Stimulated activated CD8-positive, alpha-beta memory T cell treated with anti-CD3 and anti-CD28 coated beads, Interleukin-7, amount 100 ng/mL, for 4 hours (primary cell): Measurements from ENCODE around the gene PHGDH.
"Not testable (repeated sequence)": the region's sequence is repeated elsewhere in the genome, so short reads cannot be mapped to it uniquely, and the experiment has no call there.

Experiments
- DNase-seq, 2 donors: peaks; one replicate each; pipeline ENCODE4 v3.0.0-alpha.2; 2020; ENCODE audit warnings: low read depth in 2 of 2

The PHGDH gene

DNA sequence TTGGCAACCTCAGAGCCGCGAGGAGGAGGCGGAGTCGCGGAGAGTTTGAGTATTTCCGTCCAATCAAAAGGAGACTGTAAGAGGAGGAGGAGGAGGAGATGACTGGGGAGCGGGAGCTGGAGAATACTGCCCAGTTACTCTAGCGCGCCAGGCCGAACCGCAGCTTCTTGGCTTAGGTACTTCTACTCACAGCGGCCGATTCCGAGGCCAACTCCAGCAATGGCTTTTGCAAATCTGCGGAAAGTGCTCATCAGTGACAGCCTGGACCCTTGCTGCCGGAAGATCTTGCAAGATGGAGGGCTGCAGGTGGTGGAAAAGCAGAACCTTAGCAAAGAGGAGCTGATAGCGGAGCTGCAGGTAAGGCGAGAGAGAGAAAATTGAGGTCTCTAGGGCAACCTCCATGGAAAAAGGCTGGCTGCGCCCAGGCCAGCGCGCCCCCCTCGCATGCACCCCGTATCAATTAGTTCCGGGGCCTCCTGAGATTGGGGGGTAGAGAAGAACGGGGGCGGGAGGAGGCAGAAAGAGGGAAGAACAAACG lies at the start of gene PHGDH:
TSS of gene PHGDH (plus strand) at position 131 of the 538 bp plus-strand sequence. CDS start at position 220, 89 bp downstream.
- DNase-seq: peak in 1 of 2 donors; percentile 38

DNA sequence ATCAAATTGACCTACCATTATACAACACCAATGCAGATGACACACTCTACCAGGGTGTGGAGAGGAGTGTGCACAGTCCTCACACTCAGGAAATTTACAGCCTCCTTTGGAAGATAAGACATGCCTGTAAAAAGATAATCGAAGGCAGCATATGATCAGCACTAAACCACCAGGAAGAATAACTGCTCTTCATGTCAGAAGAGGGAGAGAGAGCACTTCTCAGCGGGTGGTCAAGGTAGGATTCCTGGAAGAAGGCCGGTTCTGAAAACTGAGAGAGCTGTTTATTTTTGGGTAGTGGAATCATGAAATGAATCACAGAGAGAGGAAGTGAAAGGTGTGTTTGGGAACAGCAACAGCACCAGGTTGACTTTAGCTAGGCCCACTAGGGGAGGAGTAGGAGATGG lies 49.7 kb upstream of the PHGDH start:
- DNase-seq: no peak

DNA sequence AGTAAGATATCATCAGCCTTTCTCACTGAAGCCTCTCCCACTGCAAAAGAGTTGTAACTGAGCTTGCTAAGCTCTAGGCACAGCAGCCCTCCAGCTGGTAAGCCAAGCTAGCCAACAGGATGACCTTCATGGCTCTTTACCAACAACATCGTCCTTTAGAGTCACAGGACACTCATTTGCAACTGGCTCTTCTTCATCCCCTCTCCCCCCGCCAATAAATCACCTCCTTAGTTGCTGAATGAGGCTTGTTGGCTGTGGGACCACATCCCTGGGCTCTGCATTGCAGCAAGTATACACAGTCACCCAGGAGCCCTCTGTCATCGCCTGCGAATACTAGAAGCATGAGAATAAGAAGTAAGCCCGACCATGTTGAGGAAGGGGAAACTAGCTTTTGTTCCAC lies 47.7 kb upstream of the PHGDH start:
- no peak for DNase-seq

DNA sequence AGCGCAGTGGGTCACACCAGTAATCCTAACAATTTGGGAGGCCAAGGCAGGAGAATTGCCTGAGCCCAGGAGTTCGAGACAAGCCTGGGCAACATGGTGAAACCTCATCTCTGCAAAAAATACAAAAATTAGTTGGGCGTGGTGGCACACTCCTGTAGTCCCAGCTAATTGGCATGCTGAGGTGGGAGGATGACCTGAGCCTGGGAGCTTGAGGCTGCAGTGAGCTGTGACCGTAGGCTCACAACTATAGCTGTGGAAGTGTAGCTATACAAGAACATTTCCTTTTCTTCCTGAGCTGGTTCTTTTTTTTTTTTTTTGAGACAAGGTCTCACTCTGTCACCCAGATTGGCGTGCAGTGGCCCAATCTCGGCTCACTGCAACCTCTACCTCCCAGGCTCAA lies 44.6 kb upstream of the PHGDH start:
- no peak for DNase-seq

DNA sequence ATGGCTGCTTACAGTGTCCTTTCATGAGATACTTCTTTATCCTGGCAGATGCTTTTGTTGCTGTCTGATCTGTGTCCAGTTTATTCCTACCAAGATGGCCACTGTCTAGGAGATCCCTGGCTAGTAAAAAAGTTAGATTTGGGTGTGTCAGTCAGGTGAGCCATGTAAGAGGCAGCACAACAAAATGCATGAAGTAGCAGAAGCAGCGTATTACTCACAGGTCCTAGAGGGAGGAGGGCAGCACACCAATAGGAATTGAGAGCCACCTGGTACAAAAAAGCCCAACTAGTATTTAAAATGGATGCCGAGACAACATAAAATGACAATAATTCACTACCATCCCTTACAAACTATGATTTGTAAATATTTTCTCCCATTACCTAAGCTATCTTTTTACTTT lies 40.8 kb upstream of the PHGDH start:
- no peak for DNase-seq

DNA sequence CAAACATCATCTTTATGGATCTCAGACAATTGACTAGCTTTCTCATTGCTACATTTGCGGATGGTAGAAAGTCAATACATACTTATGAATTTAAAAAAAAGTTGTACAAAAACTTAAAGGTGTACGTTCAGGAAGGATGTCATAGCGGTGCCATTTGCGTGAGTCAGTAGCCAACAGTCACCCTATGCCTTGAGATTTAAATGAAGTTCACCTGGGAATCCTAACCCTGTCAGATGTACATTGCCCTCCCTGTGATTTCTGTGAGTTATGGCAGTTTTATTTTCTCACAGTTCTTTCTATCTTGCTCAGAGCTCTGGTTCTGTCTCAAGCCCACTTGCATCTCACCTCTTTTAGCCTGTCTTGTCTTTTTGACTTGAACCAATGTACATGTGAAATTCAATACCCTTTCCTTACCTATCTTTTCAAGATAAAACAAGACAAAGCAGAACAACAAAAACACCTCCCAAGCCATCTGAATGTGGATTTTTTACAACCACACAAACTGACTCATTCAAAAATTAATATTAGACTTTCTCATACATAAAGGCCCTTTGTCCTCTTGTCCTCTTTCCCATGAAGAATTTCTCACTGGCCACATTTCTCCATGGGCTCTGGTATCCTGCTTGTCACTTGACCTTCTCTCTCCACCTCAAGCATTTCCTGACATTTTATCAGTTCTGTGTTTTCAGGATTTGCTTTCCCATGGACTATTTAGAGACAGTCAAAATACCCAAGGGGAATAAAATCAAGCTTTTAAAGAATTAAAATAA lies 38.4 kb upstream of the PHGDH start:
- no peak for DNase-seq

DNA sequence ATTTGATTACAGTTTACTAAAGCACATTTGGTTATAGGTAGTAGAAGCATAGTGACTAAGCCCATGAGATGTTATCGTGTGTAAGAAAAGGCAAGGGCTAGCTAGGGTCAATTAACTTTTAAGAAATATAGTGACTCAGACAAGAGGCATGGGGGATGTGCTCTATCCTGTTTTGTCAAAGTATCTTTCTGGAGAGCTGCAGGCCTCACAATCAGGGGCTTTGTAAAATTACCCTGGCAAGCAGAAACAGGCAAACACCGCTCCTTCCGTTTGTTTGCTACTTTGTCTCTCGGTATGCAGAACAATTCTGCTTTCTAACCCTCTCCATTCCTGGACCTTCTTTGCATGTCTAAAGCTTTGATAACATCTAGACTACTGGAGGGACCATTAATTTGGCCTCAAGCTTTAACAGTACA lies 37.6 kb upstream of the PHGDH start:
- no peak for DNase-seq

DNA sequence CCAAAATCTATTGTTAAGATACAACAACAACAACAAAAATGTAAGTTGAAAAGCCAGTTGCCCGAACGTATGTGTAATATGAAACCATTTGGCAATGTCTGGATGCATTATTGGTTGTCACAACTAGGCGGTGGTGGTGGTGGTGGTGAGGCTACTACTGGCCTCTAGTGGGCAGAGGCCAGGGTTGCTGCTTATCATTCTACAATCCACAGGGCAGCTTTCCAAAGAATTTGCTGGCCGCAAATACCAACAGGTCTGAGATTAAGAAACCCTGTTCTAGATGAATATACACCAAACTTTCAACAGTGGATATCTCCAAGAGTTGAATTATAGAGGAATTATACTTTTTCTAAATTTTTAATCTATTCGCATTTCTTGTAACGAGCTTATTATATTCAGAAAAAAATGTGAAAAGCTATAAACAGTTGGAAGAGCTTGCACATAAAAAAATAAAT lies 36.9 kb upstream of the PHGDH start:
- no peak for DNase-seq

DNA sequence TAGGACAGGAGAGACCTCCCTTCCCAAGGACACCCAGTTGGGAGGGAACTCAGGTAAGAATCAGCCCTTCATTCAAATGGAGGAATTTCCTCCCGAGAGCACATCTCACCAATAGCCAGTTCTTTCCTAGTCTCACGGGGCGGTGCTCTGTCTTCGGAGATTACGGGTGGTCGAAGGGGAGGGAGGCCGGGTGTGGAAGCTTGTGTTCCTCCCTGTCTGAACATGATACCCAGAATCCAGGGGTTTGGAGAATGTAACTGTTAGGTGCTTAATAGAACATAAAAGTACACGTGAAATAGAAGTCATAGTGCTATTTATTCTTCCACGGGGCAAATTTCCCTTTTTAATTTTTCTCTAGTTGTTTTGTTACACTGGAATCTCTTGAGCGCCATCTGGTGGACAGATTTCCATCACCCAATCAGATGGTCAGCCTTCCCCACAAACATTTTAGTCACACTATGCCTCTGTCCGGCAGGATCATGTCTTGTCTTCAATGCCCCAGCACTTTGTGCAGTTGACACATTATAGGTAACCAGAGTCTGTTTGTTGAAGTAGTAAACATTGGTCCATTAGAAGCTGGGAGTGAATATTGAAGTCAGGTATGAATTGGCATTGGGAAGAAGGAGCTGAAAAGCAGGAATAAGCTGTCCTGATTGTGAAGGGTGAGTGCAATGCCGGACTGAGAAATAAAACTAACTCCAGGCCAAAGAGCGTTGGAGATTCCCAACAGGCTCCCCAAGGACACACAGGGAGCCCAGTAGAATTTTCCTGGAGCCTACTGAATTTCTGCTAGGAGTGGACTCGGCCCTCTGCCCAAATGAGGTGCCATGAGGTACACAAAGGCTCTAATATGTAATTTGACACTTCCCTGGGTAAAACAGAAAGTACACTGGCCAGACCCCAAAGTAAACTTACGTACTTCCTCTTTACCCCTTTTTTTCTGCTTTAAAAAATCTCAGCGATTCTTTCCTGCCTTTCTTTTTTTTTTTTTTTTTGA lies 36.1 kb upstream of the PHGDH start:
- peak; percentile 9 to 35 for DNase-seq

DNA sequence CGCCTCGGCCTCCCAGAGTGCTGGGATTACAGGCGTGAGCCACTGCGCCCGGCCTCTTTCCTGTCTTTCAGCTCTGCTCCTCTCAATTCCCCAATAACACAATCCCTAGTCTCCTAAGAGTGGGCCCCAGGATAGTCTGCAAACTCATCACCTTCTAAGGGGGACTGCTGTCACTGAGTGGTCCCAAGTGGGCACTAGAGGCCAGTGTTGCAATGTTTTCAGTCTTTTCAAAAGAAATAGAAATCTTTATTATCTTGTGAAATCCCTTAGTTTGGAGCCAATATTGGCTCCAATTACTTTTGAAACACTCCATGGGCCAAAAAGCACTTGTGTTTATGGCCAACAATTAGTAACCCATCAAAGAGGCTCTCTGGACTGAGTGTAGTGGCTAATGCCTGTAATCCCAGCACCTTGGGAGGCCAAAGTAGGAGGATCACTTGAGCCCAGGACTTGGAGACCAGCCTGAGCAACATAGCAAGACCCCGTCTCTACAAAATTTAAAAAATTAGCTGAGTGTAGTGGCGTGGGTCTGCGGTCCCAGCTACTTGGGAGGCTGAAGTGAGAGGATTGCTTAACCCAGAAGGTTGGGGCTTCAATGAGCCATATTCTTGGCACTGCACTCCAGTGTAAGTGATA lies 35.0 kb upstream of the PHGDH start:
- DNase-seq: no peak

DNA sequence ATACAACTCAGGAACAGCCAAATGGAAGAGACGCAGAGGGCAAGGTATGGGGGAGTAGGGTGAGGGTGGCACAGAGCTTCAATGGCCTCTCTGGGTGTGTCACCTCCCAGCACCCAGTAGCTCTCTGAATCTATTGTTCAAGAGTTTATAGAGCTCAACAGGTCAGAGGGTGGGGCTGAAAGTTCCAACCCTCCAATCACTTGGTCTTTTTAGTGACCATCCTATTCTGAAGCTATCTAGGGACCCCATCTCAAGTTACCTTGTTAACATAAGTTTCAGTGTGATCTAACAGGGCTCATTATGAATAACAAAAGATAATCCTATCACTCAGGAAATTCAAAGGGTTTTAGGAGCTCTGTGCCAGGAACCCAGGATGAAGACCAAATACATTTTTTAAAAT lies 32.5 kb upstream of the PHGDH start:
- no peak for DNase-seq

DNA sequence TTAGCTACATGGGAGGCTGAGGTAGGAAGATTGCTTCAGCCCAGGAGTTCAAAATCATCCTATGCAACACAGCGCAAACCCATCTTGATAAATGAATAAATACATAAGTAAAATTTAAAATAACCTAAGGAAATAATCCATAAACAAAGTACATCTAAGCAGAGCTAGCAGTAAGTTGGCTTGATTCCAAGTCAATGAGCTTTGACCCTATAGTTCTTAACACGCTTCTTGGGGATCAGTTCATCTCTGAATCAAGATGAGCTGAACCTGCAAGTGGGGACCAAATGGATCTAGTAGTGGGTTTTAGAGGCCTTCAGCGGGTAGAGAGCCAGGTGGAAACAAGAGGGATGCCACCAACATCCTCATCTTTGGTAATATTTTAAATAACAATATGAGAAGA lies 31.5 kb upstream of the PHGDH start:
- no peak for DNase-seq

DNA sequence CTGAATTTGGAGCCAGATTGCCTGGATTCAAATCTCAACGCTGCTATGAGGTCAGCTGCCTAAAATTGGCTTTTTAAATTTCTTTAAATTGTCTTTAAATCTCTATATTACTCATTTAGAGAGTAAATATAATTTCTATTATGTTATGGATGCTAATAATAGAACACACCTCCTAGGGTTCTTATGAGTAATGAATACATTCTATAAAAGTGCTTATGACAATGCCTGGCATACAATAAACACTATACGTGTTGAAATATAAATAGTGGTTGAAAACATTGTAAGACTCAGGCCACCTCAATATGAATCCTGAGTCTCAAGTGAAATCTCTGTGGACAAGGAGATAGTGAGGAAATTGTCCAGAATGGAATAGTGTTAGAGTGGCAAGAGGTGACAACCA lies 31.0 kb upstream of the PHGDH start:
- DNase-seq: no peak

DNA sequence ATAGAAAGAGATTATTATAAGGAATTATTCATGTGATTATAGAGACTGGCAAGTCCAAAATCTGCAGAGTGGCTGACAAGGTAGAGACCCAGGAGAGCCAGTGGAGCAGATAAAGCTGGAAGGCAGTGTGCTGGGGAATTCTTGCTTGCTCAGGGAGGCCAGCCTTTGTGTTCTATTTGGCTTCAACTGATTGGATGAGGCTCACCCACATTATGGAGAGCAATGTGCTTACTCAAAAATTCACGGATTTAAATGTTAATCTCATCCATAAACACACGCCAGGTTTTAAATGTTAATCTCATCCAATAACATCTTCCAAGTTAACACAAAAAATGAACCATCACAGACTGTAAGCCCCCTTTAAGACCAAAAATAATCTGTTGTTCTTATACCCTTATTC lies 30.2 kb upstream of the PHGDH start:
- DNase-seq: no peak

DNA sequence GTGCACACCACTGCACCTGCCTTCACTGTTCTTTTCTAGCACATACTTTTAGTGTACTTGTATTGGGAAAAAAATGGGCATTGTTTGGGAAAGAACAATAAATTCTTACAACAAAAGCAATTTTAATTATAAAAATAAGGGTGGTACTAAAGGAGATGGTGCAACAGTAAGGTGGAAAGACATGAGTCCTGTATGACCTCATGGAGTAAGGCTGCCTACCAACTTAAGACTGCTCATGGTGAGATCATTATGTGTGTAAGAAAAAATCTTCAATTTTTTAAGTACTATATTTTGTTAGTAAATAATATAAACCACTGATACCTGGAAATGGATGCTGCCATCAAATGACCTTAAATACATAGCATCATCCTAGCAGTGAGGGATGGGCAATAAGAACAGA lies 29.6 kb upstream of the PHGDH start:
- no peak for DNase-seq

DNA sequence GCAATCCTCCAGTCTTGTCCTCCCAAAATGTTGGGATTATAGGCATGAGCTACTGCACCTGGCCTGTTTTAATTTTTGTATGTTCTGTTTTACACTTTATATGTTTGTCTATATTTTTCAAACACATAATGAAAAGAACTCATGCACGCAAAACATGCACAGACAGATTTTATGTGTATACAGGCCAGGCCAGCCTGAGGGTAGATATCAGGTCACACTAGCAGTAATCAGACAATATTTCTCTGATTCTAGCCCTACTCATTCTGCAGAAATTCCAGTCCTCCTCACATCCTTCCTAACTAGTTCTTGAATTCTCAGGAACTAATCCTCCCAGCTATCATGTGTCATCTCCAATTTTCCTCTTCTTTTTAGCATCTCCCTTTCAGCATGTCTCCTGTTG lies 27.8 kb upstream of the PHGDH start:
- DNase-seq: no peak

DNA sequence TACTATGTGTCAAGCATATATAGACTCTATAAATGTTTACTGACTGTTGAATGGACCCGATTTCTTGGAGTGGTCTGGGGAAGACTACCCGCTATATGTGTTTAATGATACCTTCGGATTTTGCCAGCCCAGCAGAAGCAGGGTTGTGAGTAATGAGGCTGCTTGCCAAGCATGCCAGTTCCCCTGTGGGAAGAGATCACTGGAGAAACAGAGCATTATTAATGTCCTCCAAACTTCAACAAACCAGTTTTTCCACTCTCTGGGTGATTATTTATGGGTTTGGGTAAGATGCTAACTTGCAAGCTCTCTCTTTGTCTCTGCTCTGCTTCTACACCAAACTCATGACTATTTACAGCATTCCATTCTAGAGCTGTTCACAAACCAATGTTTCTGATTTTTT lies 25.1 kb upstream of the PHGDH start:
- DNase-seq: no peak

DNA sequence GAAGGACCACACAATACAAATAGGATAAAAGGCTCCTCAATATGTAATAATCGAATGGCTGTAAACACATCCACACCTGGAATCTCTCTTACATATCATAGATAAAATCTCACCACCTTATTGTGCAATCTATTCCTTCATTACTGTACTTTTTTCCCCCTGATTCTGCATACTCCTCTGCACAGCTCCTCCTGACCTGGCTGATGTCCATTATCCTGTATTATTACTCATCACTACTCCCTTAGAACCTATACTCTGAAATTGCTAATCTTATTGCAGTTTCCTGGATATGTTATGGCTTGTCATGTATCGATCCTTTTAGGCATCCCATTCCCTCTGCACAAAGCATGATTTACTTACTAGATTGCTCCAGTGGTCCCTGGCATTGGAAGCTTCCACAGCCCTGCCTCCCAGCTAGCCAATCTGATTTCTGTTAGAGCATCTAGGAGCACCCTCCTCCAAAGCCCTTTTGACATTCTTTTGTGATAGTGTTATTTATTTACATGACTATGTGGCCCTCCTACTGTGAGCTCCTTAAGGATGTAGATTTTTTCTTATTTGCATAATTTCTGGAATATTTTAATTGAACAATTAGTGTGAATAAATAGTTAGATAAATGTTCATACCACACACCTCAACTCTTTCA lies 24.2 kb upstream of the PHGDH start:
- DNase-seq: no peak

DNA sequence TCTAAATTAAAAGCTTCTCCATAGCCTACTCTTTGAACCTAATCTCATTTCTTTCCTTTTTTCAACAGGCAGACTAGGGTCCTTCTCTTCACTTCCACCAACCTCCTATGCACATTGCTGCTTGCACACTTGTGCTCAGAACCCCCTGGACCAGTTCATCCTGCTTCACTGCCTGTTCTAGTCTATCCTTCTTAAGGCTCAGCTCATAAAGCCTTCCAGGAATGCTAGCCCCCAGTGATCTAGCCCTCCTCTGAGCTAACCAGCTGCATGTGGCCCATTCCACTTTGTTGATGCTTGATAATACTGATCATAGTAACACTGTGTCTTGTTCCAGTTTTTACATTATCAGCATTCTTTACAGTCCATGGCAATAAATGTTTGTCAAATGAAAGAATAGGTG lies 22.9 kb upstream of the PHGDH start:
- no peak for DNase-seq

DNA sequence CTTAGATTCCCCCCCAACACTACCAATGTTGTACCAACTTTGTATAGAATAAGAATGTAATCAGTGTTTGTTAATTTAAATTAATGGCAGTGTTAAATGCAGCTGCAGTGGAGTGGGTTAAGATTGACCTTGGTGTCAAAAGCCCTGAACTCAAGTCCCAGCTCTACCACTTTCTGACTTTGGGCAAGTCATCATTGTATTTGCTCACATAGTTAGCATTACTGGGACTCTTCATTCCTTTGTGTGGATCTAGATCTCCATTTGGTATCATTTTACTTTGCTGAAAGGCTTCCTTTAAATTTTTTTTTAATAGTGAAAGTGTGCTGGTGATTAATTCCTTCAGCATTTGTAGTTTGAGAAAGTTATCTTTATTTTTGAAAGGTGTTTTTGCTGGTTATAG lies 22.2 kb upstream of the PHGDH start:
- DNase-seq: no peak

DNA sequence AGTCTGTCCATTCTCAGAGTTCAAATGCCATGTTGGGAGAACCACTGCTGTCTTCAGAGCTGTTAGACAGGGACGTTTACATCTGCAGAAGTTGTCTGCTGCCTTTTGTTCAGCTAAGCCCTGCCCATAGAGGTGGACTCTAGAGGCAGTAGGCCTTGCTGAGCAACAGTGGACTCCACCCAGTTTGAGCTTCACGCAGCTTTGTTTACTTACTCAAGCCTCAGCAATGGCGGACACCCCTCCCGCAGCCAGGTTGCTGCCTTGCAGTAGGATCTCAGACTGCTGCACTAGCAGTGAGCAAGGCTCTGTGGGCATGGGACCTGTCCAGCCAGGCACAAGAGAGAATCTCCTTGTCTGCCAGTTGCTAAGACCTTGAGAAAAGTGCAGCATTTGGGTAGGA lies 14.9 kb upstream of the PHGDH start:
- DNase-seq: not testable (repeated sequence)

DNA sequence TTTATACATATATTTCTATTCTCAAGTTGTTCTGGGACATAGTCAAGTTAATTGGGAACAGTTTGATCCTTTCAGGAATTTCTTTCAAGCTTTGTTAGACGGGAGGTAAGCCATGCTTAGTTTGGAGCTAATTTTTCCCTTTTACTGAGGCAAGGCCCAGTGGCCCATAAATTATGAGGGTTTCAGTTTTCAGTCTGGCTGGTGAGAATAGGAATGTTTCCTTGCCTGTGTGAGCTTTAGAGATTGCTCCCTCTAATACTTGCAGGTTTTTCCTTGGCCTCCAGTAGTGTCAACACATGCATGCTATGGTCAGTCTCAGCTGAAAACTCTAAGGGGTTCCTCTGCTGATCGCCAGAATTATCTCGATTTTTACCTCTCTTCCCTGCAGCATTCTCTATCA lies 14.1 kb upstream of the PHGDH start:
- no peak for DNase-seq
